Small intestine (tissue), 7 donors: ENCODE results near the gene TUBGCP5. TPM values are rescaled to one million over a fixed set of nuclear protein-coding genes. Genes with fewer than 3 reads are reported as not detected.

Experiments
- DNase-seq, 2 donors: peaks; one replicate each; pipeline versions ENCODE4 v3.0.0 to v3.0.0-alpha.2; 2013
- FAIRE-seq: peaks from 2 replicates; lab custom pipeline; 2012; peaks lifted over from hg19 to GRCh38; lab: Jason Lieb, UNC
- H3K27ac ChIP-seq, 3 donors: one replicate each; pipeline ENCODE4 v1.5.1; 2013; ENCODE audit warnings: low read length in 2 of 3, mild to moderate bottlenecking in 2 of 3, control low read depth in 1 of 3, inconsistent platforms in 1 of 3, low read depth in 1 of 3, moderate library complexity in 1 of 3
- H3K27me3 ChIP-seq, 3 donors: one replicate each; pipeline ENCODE4 v1.6.1; 2013; ENCODE audit warnings: low read length in 3 of 3, inconsistent platforms in 1 of 3; ENCODE audit not compliant: control insufficient read depth in 3 of 3, insufficient read depth in 3 of 3
- H3K36me3 ChIP-seq, 3 donors: one replicate each; pipeline ENCODE4 v1.6.1; 2013; ENCODE audit warnings: low read length in 3 of 3, inconsistent platforms in 1 of 3, low read depth in 1 of 3, mild to moderate bottlenecking in 1 of 3, moderate library complexity in 1 of 3; ENCODE audit not compliant: control insufficient read depth in 3 of 3, insufficient read depth in 2 of 3
- H3K4me1 ChIP-seq, 3 donors: one replicate each; pipeline ENCODE4 v1.6.1; 2013; ENCODE audit warnings: low read length in 2 of 3, inconsistent platforms in 1 of 3, low read depth in 1 of 3, mild to moderate bottlenecking in 1 of 3, moderate library complexity in 1 of 3; ENCODE audit not compliant: control insufficient read depth in 3 of 3, insufficient read depth in 2 of 3
- H3K4me3 ChIP-seq, 3 donors: one replicate each; pipeline ENCODE4 v1.5.1; 2013; ENCODE audit warnings: low read length in 3 of 3, control low read depth in 1 of 3, inconsistent platforms in 1 of 3, low read depth in 1 of 3, mild to moderate bottlenecking in 1 of 3, moderate library complexity in 1 of 3
- H3K9me3 ChIP-seq, 2 donors: one replicate each; pipeline ENCODE4 v1.6.1; 2013; ENCODE audit warnings: low read depth in 1 of 2, low read length in 1 of 2; ENCODE audit not compliant: control insufficient read depth in 2 of 2, insufficient read depth in 1 of 2
- WGBS, 3 donors: extraction: QIAGEN DNeasy Blood & Tissue Kit; methylation state at CpG; one replicate each; pipeline ENCODE4 v1.1.7; 2013; 5-methylcytosine and 5-hydroxymethylcytosine counted together
- polyA plus RNA-seq, 4 donors: library from polyadenylated mRNA; stranded (reverse) in 3 of 4; unstranded in 1 of 4; fragments of 200-250 nt in 3 of 4; fragments of 120-200 nt in 1 of 4; gene quantifications; one replicate each; pipeline versions ENCODE4 v1.2.1 to v1.2.3, GENCODE V29; 2013
- donor health status: healthy with polysubstance abuse.
- donor health status: control.
- donor health status: control.
- donor health status: Bipolar disorder and iron deficiency.
- donor health status: healthy.

TUBGCP5 gene
- polyA plus RNA-seq, 4 donors = 3.0 to 16.6 (median 6.1) TPM

GRCh38 chr15:22952796-22953579 is 86.4 kb downstream of the TUBGCP5 start:
- H3K4me1 ChIP-seq = peaks cover 0 to 6% (median 0%) of the 10 kb centered on the region in 3 donors
- peaks cover 0 to 13% (median 0%) of the 10 kb centered on the region in 3 donors for H3K36me3 ChIP-seq
- DNase-seq (no peak), FAIRE-seq (no peak)
- H3K27ac ChIP-seq = no peak overlapping the region
- H3K9me3 ChIP-seq = no peaks in the 10 kb centered on the region
- 69 to 89% (median 86%) methylated on average over 21 of the region's 21 CpGs for WGBS, 3 donors
- H3K4me3 ChIP-seq = no peak overlapping the region
- no peaks in the 10 kb centered on the region for H3K27me3 ChIP-seq

GRCh38 chr15:22951381-22952280 is 87.7 kb downstream of the TUBGCP5 start:
- peaks cover 0 to 6% (median 0%) of the 10 kb centered on the region in 3 donors for H3K4me1 ChIP-seq
- WGBS, 3 donors = 86 to 93% (median 89%) methylated on average over 34 to 39 of the region's 39 CpGs
- no peaks in the 10 kb centered on the region for H3K27me3 ChIP-seq
- FAIRE-seq (no peak), DNase-seq (no peak)
- peak overlapping the region in 1 of 3 donors; percentile 46 for H3K27ac ChIP-seq
- H3K9me3 ChIP-seq = no peaks in the 10 kb centered on the region
- no peak overlapping the region for H3K4me3 ChIP-seq
- peaks cover 0 to 19% (median 0%) of the 10 kb centered on the region in 3 donors for H3K36me3 ChIP-seq

- H3K4me1 ChIP-seq = peaks cover 0 to 6% (median 0%) of the 10 kb centered on the region in 3 donors
- H3K27ac ChIP-seq = no peak overlapping the region
- H3K4me3 ChIP-seq = no peak overlapping the region
- H3K36me3 ChIP-seq = peaks cover 0 to 20% (median 0%) of the 10 kb centered on the region in 3 donors
- DNase-seq (no peak), FAIRE-seq (no peak)
- no peaks in the 10 kb centered on the region for H3K9me3 ChIP-seq
- 89 to 97% (median 91%) methylated on average over 16 of the region's 16 CpGs for WGBS, 3 donors
- no peaks in the 10 kb centered on the region for H3K27me3 ChIP-seq
Observed at GRCh38 chr15:22951031-22951380, 88.4 kb downstream of the TUBGCP5 start.

GRCh38 chr15:22950256-22950990 is 88.9 kb downstream of the TUBGCP5 start:
- H3K4me1 ChIP-seq = peaks cover 0 to 6% (median 0%) of the 10 kb centered on the region in 3 donors
- peaks cover 0 to 23% (median 0%) of the 10 kb centered on the region in 3 donors for H3K36me3 ChIP-seq
- no peak overlapping the region for H3K4me3 ChIP-seq
- 69 to 81% (median 77%) methylated on average over 25 of the region's 25 CpGs for WGBS, 3 donors
- H3K27ac ChIP-seq = peak overlapping the region in 1 of 3 donors; percentile 41
- H3K9me3 ChIP-seq = no peaks in the 10 kb centered on the region
- H3K27me3 ChIP-seq = no peaks in the 10 kb centered on the region
- FAIRE-seq (no peak), DNase-seq (no peak)

Other genes with a start within 250 kb of the TUBGCP5 start
- gene NIPA2, start 200.9 kb downstream of the TUBGCP5 start, polyA plus RNA-seq = 10 to 100 TPM; 15.0 to 40.3 (median 30.5) TPM
- gene CYFIP1, start 59.2 kb downstream of the TUBGCP5 start, polyA plus RNA-seq = 10 to 100 TPM; 35.9 to 93.9 (median 51.8) TPM
- gene GOLGA6L1, start 97.3 kb upstream of the TUBGCP5 start, polyA plus RNA-seq = not detected